Stimulated activated CD4-positive, alpha-beta T cell treated with anti-CD3 and anti-CD28 coated beads, Interleukin-1b, Interleukin-23, amount 100 ng/mL, for 24 hours (primary cell): ENCODE data around the gene SHROOM1.
"Not testable (repeated sequence)": the region's sequence is repeated elsewhere in the genome, so short reads cannot be mapped to it uniquely, and the experiment has no call there.

Experiments
- DNase-seq, 4 experiments: peaks; one replicate each; pipeline ENCODE4 v3.0.0-alpha.2; 2020; ENCODE audit warnings: low read depth in 4 of 4, low spot score in 1 of 4

SHROOM1 gene

DNA sequence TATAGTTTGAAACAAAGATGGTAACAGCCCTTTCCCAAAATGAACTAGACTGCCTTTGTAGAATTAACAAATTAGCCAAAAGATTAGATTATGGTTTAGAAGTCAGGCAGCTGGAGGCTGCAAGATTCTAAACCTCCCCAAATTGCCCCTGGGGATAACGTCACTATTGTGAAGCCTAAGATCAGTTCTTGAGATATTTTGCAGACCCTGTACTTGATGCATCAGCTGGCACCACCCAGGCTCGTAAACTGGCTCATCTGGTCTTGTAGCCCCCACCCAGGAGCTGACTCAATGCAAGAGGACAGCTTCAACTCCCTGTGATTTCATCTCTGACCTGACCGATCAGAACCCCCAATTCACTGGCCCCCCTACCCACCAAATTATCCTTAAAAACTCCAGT lies 21.6 kb downstream of the SHROOM1 start:
- no peak for DNase-seq

DNA sequence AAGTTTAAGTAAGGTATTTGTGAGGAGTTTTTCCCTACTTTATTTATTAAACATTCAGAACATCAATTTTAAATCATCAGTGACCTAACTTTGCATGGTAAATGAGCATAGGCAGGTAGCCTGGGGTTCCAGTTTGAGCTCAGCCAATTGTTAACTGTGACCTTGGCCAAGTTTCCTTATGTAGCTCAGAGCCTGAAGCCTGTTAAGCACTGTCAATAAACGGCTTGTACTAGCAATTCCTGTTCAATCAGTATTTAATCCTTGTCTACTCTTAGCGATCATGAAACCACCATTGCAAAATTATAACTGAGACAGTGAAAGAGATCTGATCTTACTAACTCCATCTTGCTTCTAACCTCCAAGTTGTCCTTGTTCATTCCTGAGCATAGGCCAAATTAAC lies 22.0 kb downstream of the SHROOM1 start:
- no peak for DNase-seq

- DNase-seq = no peak
Observed at GRCh38 chr5:132807163-132807838, 23.1 kb downstream of the SHROOM1 start.

- not testable (repeated sequence) for DNase-seq
Observed at GRCh38 chr5:132806804-132807162, 23.7 kb downstream of the SHROOM1 start.

DNA sequence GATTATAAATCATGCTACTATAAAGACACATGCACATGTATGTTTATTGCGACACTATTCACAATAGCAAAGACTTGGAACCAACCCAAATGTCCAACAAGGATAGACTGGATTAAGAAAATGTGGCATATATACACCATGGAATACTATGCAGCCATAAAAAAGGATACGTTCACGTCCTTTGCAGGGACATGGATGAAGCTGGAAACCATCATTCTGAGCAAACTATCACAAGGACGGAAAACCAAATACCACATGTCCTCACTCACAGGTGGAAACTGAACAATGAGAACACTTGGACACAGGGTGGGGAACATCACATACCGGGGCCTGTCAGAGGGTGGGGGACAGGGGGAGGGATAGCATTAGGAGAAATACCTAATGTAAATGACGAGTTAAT lies 24.6 kb downstream of the SHROOM1 start:
- not testable (repeated sequence) for DNase-seq

- DNase-seq = not testable (repeated sequence)
Observed at GRCh38 chr5:132804219-132804618, 26.2 kb downstream of the SHROOM1 start.

DNA sequence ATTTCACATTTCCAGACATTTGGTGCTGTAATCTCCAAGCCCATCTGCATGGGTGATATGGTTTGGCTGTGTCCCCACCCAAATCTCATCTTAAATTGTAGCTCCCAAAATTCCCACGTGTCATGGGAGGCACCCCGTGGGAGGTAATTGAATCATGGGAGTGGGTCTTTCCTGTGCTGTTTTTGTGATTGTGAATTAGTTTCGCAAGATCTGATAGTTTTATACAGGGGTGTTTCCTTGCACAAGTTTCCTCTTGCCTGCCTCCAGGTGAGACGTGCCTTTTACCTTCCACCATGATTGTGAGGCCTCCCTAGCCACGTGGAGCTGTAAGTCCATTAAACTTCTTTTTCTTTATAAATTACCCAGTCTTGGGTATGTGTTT lies 27.8 kb downstream of the SHROOM1 start:
- DNase-seq = not testable (repeated sequence)

- no peak for DNase-seq
Observed at GRCh38 chr5:132802044-132802684, 28.3 kb downstream of the SHROOM1 start.

GRCh38 chr5:132800545-132800944 lies 29.9 kb downstream of the SHROOM1 start:
- DNase-seq = no peak

DNA sequence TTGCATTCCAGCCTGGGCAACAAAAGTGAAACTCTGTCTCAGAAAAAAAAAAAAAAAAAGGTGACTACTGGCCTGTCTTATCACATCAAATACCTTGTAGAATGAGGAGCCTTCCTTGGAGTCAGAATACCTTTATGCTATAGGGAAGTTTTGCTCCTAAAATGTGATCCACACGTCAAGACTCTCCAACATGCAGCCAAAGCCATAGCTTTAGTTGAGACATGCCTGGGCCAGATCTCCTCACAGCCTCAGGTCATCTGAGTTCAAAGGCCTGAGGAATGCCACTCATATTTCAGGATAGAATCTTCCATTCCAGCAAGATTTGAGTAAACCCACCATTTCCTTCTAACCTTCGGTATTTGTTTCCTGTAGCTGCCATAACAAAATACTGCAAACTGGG lies 31.1 kb downstream of the SHROOM1 start:
- no peak for DNase-seq

- DNase-seq = no peak
Observed at GRCh38 chr5:132797651-132798050, 32.8 kb downstream of the SHROOM1 start.

DNA sequence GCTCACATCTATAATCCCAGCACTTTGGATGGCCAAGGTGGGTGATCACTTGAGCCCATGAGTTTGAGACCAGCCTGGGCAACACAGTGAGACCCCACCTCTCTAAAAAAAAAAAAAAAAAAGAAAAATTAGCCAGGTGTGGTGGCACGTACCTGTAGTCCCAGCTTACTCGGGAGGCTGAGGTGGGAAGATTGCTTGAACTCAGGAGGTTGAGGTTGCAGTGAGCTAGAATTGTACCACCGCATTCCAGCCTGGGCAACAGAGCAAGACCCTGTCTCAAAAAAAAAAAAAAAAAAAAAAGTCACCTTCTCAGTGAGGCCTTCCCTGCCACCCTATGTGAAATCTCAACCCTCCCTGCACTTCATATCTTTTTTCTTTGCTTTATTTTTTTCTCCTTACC lies 39.4 kb downstream of the SHROOM1 start:
- no peak for DNase-seq

- DNase-seq = no peak
Observed at GRCh38 chr5:132790201-132790865, 40.1 kb downstream of the SHROOM1 start.

DNA sequence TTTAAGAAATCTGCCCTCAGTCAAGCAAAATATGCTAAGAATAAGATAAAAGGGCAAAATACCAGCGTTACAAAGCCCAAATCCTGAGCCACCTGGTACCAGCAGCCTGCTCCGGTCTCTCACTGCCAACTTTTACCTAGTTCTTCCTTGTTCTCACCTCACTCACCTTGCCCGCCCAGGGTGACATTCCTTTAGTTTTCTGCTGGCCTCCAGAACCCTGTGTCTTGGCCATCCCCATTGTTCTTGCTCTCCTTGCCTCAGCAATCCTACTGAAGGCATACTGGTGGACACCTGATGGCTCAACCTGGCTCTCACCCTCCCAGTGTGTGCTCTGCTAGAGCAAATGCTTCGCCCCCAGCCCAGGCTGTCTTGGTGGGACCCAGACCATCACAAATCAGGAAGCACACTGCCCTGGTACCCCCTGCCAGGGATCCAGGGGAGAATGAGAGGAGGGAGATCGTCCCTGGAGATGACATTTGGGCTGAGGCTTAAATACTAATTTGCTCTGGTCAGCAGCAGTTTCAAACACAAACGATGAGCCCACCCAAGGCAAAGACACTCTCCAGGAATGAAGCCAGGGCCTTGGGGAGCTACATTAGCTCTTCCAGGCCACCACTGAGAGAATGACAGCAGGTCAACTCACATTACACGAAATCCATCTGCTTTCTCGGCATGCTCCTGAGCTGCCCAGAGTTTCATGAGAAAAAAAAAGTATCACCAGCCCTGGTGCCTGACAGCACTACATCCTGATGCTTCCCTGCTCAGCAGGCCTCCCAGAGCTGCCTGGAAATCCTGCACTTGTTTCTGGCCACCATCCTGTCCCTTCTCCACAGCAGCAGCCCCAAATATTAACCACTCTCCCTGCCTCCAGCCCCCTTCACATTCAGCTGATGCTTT lies 41.2 kb downstream of the SHROOM1 start:
- DNase-seq = no peak

DNA sequence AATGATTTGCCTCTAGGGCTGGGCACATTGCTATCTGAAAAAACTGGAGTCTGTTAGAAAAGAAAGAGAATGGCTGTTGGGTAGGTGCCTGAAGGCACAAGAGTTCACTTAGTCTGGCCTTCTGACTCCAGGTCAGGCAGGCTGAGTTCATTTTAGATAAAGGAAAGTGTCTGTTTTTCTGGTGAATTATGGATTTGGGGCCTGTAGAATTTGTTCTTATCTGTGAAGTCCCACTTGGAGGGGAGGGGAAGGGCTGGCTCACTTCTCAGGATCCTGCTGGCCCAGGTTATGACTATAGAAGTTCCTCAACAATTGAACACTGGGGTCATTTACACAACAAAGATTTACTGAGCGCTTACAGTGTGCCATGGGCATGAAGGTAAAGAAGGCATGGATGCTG lies 41.9 kb downstream of the SHROOM1 start:
- DNase-seq = no peak

DNA sequence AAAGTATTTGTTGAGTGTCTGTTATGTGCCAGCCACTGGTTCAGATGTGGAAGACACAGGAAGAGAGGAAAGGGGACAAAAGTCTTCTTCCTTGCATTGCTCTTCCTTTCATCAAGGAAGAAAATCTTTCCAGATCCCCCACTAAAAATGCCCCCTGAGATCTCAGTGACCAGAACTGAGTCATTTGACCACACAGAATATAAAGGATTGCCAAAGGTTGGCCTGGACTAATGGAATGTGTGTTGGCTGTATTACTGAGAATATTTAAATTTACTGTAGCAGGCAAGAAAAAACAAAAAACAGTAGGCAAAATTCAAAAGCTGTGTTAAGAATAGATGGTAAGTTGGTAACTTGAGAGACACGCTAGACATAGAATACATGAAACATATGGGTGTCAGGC lies 43.4 kb downstream of the SHROOM1 start:
- no peak for DNase-seq

DNA sequence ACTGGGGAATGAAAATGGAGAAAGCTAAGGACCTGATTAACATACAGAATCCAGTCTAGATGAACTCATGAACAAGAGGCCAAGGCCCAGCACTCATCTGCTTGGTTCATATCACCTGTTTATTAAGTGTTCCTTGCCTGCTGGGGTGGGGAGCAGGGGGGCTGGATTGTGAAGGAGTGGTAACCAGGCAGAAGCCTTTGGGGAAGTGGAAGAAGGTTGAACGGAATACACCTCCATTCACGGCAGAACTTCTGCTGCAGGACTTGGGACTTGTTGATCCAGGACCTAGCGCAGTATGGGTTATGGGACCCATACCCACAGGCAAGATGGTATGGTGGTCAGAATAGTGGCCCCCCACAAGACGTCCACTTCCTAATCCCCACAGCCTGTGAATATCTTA lies 44.6 kb downstream of the SHROOM1 start:
- DNase-seq = no peak

GRCh38 chr5:132785365-132785764 lies 45.1 kb downstream of the SHROOM1 start:
- DNase-seq = no peak

- no peak for DNase-seq
Observed at GRCh38 chr5:132782101-132782500, 48.3 kb downstream of the SHROOM1 start.

GRCh38 chr5:132781029-132781428 lies 49.4 kb downstream of the SHROOM1 start:
- DNase-seq = no peak

DNA sequence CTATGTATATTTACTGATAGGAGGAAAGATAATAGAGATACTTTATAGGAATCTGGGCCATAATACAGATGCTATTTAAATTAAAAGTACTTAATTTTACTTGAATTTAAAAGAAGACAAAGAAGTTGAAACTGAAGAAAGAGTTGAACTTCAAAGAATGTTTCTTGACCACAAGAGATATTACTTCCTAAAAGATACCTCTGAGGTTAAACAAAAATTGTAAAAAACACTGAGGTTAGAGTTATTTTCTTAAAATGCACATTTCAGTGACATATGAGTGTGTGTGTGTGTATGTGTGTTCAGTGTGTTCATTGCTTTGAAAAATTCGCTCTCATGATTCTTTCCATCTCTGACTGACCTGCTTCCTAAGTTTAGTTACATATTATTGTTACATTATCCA lies 49.9 kb downstream of the SHROOM1 start:
- no peak for DNase-seq

- DNase-seq = no peak
Observed at GRCh38 chr5:132779961-132780360, 50.5 kb downstream of the SHROOM1 start.
